Activated CD4-positive, alpha-beta T cell treated with anti-CD3 and anti-CD28 coated beads, Interleukin-10, Interleukin-2, amounts not matched to agents 100 ng/mL and 50 ng/mL, durations not matched to agents 16 hours and 8 hours (primary cell): ENCODE data around the gene KCNRG.
"Not testable (repeated sequence)": the region's sequence is repeated elsewhere in the genome, so short reads cannot be mapped to it uniquely, and the experiment has no call there.

ENCODE experiments used
- DNase-seq: peaks from one replicate; pipeline ENCODE4 v3.0.0-alpha.2; 2020

The KCNRG gene

GRCh38 chr13:50015258-50015657 lies at the start of gene KCNRG:
Gene KCNRG, plus strand, starts transcription at chr13:50015444. Its CDS starts 50 bp downstream, at chr13:50015494.
- no peak for DNase-seq

GRCh38 chr13:49967456-49967855 lies 47.8 kb upstream of the KCNRG start:
- no peak for DNase-seq

GRCh38 chr13:49972709-49973108 lies 42.5 kb upstream of the KCNRG start:
- no peak for DNase-seq

- no peak for DNase-seq
Observed at GRCh38 chr13:49975826-49976225, 39.4 kb upstream of the KCNRG start.

- DNase-seq: peak; percentile 75
Observed at GRCh38 chr13:49976314-49977258, 38.7 kb upstream of the KCNRG start.

- no peak for DNase-seq
Observed at GRCh38 chr13:49977992-49978391, 37.3 kb upstream of the KCNRG start.

GRCh38 chr13:49980266-49980665 lies 35.0 kb upstream of the KCNRG start:
- DNase-seq: no peak

GRCh38 chr13:49985129-49985528 lies 30.1 kb upstream of the KCNRG start:
- DNase-seq: no peak

- no peak for DNase-seq
Observed at GRCh38 chr13:49986471-49986870, 28.8 kb upstream of the KCNRG start.

GRCh38 chr13:49990612-49991011 lies 24.6 kb upstream of the KCNRG start:
- not testable (repeated sequence) for DNase-seq

- DNase-seq: no peak
Observed at GRCh38 chr13:49993111-49993510, 22.1 kb upstream of the KCNRG start.

- DNase-seq: no peak
Observed at GRCh38 chr13:49993666-49994065, 21.6 kb upstream of the KCNRG start.

GRCh38 chr13:49995625-49996101 lies 19.6 kb upstream of the KCNRG start:
- no peak for DNase-seq

GRCh38 chr13:49996161-49996915 lies 18.9 kb upstream of the KCNRG start:
- peak; percentile 93 for DNase-seq

GRCh38 chr13:49996951-49997895 lies 18.0 kb upstream of the KCNRG start, which contains the start of gene TRIM13:
Gene TRIM13, plus strand, starts transcription at chr13:49997042. Its CDS starts 14,899 bp downstream, at chr13:50011941.
- peak; percentile 86 for DNase-seq

- no peak for DNase-seq
Observed at GRCh38 chr13:49997955-49998354, 17.3 kb upstream of the KCNRG start.

GRCh38 chr13:49998714-49999624 lies 16.3 kb upstream of the KCNRG start:
- no peak for DNase-seq

GRCh38 chr13:50001287-50001686 lies 14.0 kb upstream of the KCNRG start:
- no peak for DNase-seq

GRCh38 chr13:50006426-50007135 lies 8.7 kb upstream of the KCNRG start:
- DNase-seq: no peak

GRCh38 chr13:50011461-50011860 lies 3.8 kb upstream of the KCNRG start:
- DNase-seq: no peak
